ENCODE results near the gene NRAP.

NRAP gene

GRCh38 chr10:113553149-113553548 lies 110.7 kb downstream of the NRAP start:
- H3K27ac ChIP-seq (ENCODE audit: low read length), result no peak overlapping the region
- no peaks in the 10 kb centered on the region for H3K79me2 ChIP-seq (ENCODE audit: insufficient read depth, low read length)
- no peaks in the 10 kb centered on the region for H3K4me1 ChIP-seq (ENCODE audit: insufficient read depth, low read length)
- no peaks in the 10 kb centered on the region for H3K9me3 ChIP-seq (ENCODE audit: insufficient read depth, low read length, severe bottlenecking)
- no peak overlapping the region for H3K9ac ChIP-seq (ENCODE audit: low read depth, low read length)
- no peak for ATAC-seq (ENCODE audit: insufficient read depth, low read depth)
- TF ChIP-seq, protein P1, sequence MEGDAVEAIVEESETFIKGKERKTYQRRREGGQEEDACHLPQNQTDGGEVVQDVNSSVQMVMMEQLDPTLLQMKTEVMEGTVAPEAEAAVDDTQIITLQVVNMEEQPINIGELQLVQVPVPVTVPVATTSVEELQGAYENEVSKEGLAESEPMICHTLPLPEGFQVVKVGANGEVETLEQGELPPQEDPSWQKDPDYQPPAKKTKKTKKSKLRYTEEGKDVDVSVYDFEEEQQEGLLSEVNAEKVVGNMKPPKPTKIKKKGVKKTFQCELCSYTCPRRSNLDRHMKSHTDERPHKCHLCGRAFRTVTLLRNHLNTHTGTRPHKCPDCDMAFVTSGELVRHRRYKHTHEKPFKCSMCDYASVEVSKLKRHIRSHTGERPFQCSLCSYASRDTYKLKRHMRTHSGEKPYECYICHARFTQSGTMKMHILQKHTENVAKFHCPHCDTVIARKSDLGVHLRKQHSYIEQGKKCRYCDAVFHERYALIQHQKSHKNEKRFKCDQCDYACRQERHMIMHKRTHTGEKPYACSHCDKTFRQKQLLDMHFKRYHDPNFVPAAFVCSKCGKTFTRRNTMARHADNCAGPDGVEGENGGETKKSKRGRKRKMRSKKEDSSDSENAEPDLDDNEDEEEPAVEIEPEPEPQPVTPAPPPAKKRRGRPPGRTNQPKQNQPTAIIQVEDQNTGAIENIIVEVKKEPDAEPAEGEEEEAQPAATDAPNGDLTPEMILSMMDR (IDR thresholded peaks at IDR 0.05; ENCODE audit: borderline replicate concordance, extremely low read depth, low read length, poor library complexity, severe bottlenecking), result no peak
- TF ChIP-seq EZH2 (IDR thresholded peaks at IDR 0.05; ENCODE audit: borderline replicate concordance, low read depth, low read length, severe bottlenecking), result no peak
- H3K4me2 ChIP-seq (ENCODE audit: insufficient read depth, low read length), result no peak overlapping the region
- H4K20me1 ChIP-seq (ENCODE audit: insufficient read depth, low read length), result no peaks in the 10 kb centered on the region
- H3K27me3 ChIP-seq (ENCODE audit: insufficient read depth, low read length, poor library complexity), result peaks cover 3% of the 10 kb centered on the region
- no peak for DNase-seq
- H3K4me3 ChIP-seq (ENCODE audit: low read depth in 1 of 2, low read length in 2 of 2), result no peak overlapping the region
- H2AFZ ChIP-seq (ENCODE audit: low read depth, low read length), result no peak overlapping the region
- H3K36me3 ChIP-seq (ENCODE audit: insufficient read depth, low read length), result no peaks in the 10 kb centered on the region

GRCh38 chr10:113552701-113553100 lies 111.1 kb downstream of the NRAP start, which contains the start of gene HABP2:
TSS of gene HABP2 (plus strand) at chr10:113553053. CDS start at chr10:113553122, 69 bp downstream.
- DNase-seq, result no peak
- Histone ChIP-seq H3K9ac (ENCODE audit: low read depth, low read length) (no peak within 1 kb of the TSS), H3K4me1 (ENCODE audit: insufficient read depth, low read length) (no peaks in the 10 kb centered on the region), H3K4me2 (ENCODE audit: insufficient read depth, low read length) (no peak within 1 kb of the TSS), H2AFZ (ENCODE audit: low read depth, low read length) (no peak within 1 kb of the TSS), H4K20me1 (ENCODE audit: insufficient read depth, low read length) (no peaks in the 10 kb centered on the region), H3K27me3 (ENCODE audit: insufficient read depth, low read length, poor library complexity) (peaks cover 3% of the 10 kb centered on the region), H3K27ac (ENCODE audit: low read length) (no peak within 1 kb of the TSS), H3K4me3 (ENCODE audit: low read depth in 1 of 2, low read length in 2 of 2) (no peak within 1 kb of the TSS), H3K9me3 (ENCODE audit: insufficient read depth, low read length, severe bottlenecking) (no peaks in the 10 kb centered on the region), H3K79me2 (ENCODE audit: insufficient read depth, low read length) (no peaks in the 10 kb centered on the region), H3K36me3 (ENCODE audit: insufficient read depth, low read length) (no peaks in the 10 kb centered on the region)
- TF ChIP-seq EZH2 (IDR thresholded peaks at IDR 0.05; ENCODE audit: borderline replicate concordance, low read depth, low read length, severe bottlenecking), result no peak
- TF ChIP-seq, protein P1 (IDR thresholded peaks at IDR 0.05; ENCODE audit: borderline replicate concordance, extremely low read depth, low read length, poor library complexity, severe bottlenecking), result no peak
- no peak for ATAC-seq (ENCODE audit: insufficient read depth, low read depth)

GRCh38 chr10:113552014-113552413 lies 111.8 kb downstream of the NRAP start:
- no peaks in the 10 kb centered on the region for H3K79me2 ChIP-seq (ENCODE audit: insufficient read depth, low read length)

More at GRCh38 chr10:113552014-113552413, 111.8 kb downstream of the NRAP start:
- Histone ChIP-seq H3K27ac (ENCODE audit: low read length) (no peak overlapping the region), H3K9me3 (ENCODE audit: insufficient read depth, low read length, severe bottlenecking) (no peaks in the 10 kb centered on the region), H3K36me3 (ENCODE audit: insufficient read depth, low read length) (no peaks in the 10 kb centered on the region), H3K4me2 (ENCODE audit: insufficient read depth, low read length) (no peak overlapping the region), H3K27me3 (ENCODE audit: insufficient read depth, low read length, poor library complexity) (peaks cover 3% of the 10 kb centered on the region), H3K4me1 (ENCODE audit: insufficient read depth, low read length) (no peaks in the 10 kb centered on the region), H2AFZ (ENCODE audit: low read depth, low read length) (no peak overlapping the region), H4K20me1 (ENCODE audit: insufficient read depth, low read length) (no peaks in the 10 kb centered on the region), H3K4me3 (ENCODE audit: low read depth in 1 of 2, low read length in 2 of 2) (no peak overlapping the region), H3K9ac (ENCODE audit: low read depth, low read length) (no peak overlapping the region)
- no peak for ATAC-seq (ENCODE audit: insufficient read depth, low read depth)
- DNase-seq, result no peak
- TF ChIP-seq, protein P1 (IDR thresholded peaks at IDR 0.05; ENCODE audit: borderline replicate concordance, extremely low read depth, low read length, poor library complexity, severe bottlenecking), result no peak
- no peak for TF ChIP-seq EZH2 (IDR thresholded peaks at IDR 0.05; ENCODE audit: borderline replicate concordance, low read depth, low read length, severe bottlenecking)

Measured in DND-41 (cell line).